ENCODE measurements around the gene CBFA2T3.

DNA sequence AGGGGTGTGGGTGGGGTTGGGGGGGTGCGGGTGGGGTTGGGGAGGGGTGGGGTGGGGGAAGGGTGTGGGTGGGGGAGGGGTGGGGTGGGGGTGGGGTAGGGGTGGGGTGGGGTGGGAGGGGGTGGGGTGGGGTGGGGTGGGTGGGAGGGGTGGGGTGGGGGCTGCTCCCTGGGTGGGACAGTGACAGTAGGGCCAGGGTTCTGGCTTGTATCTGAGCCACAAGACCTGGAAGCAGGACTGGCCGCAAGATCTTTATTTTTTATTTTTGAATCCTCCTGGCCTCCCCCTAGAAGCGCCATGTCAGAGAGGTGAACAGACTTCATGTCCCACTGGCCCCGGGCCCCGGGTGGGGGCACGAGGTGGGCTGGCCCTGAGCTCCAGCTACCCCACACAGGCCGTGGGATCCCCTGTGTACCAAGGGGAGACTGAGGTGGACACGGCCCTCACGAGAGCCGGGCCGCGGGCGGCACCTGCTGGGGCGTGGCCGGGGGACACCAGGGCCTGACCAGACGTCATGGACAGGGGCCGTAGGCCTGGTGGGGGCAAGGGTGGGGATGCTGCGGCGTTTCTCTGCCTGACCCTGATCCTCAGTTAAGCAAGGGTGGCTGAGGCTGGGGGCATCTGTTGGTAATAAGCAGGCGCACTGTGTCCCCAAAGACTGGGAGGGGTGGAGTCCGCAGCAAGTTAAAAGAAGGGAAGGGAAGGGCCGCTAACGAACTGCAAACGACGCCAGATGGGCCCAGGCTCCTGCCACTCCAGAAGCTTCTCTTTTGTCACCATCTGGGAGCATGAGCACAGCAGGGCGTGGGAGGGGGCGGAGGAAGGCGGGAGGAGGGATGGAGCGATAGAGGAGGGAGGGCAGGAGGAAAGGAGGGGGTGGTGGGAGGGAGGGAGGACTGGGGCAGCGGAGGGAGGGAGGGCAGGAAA lies 88.3 kb downstream of the CBFA2T3 start:
- TF ChIP-seq, protein P1, sequence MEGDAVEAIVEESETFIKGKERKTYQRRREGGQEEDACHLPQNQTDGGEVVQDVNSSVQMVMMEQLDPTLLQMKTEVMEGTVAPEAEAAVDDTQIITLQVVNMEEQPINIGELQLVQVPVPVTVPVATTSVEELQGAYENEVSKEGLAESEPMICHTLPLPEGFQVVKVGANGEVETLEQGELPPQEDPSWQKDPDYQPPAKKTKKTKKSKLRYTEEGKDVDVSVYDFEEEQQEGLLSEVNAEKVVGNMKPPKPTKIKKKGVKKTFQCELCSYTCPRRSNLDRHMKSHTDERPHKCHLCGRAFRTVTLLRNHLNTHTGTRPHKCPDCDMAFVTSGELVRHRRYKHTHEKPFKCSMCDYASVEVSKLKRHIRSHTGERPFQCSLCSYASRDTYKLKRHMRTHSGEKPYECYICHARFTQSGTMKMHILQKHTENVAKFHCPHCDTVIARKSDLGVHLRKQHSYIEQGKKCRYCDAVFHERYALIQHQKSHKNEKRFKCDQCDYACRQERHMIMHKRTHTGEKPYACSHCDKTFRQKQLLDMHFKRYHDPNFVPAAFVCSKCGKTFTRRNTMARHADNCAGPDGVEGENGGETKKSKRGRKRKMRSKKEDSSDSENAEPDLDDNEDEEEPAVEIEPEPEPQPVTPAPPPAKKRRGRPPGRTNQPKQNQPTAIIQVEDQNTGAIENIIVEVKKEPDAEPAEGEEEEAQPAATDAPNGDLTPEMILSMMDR (IDR thresholded peaks at IDR 0.05; ENCODE audit: insufficient read depth, low read length): no peak
- TF ChIP-seq GABPA (IDR thresholded peaks at IDR 0.05; ENCODE audit: low read depth): no peak
- TF ChIP-seq, protein P2, sequence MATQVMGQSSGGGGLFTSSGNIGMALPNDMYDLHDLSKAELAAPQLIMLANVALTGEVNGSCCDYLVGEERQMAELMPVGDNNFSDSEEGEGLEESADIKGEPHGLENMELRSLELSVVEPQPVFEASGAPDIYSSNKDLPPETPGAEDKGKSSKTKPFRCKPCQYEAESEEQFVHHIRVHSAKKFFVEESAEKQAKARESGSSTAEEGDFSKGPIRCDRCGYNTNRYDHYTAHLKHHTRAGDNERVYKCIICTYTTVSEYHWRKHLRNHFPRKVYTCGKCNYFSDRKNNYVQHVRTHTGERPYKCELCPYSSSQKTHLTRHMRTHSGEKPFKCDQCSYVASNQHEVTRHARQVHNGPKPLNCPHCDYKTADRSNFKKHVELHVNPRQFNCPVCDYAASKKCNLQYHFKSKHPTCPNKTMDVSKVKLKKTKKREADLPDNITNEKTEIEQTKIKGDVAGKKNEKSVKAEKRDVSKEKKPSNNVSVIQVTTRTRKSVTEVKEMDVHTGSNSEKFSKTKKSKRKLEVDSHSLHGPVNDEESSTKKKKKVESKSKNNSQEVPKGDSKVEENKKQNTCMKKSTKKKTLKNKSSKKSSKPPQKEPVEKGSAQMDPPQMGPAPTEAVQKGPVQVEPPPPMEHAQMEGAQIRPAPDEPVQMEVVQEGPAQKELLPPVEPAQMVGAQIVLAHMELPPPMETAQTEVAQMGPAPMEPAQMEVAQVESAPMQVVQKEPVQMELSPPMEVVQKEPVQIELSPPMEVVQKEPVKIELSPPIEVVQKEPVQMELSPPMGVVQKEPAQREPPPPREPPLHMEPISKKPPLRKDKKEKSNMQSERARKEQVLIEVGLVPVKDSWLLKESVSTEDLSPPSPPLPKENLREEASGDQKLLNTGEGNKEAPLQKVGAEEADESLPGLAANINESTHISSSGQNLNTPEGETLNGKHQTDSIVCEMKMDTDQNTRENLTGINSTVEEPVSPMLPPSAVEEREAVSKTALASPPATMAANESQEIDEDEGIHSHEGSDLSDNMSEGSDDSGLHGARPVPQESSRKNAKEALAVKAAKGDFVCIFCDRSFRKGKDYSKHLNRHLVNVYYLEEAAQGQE (IDR thresholded peaks at IDR 0.05; ENCODE audit: insufficient replicate concordance, low read depth): no peak

Data from HL-60 (cell line).